Muscle layer of colon (tissue), 2 donors: Measurements from ENCODE around the gene TPSG1.
"Not testable (repeated sequence)": the region's sequence is repeated elsewhere in the genome, so short reads cannot be mapped to it uniquely, and the experiment has no call there.

ENCODE experiments used
- H3K27ac ChIP-seq: one replicate; pipeline ENCODE4 v1.7.0; 2013; ENCODE audit warnings: low read depth, mild to moderate bottlenecking, low read length, moderate library complexity
- H3K27me3 ChIP-seq, 2 donors: one replicate each; pipeline ENCODE4 v1.7.0; 2013; ENCODE audit warnings: low read length in 2 of 2, mild to moderate bottlenecking in 2 of 2; ENCODE audit not compliant: insufficient read depth in 2 of 2, control insufficient read depth in 1 of 2
- H3K36me3 ChIP-seq: one replicate; pipeline ENCODE4 v1.7.0; 2013; ENCODE audit warnings: mild to moderate bottlenecking, low read length; ENCODE audit not compliant: insufficient read depth
- H3K4me1 ChIP-seq: one replicate; pipeline ENCODE4 v1.7.0; 2013; ENCODE audit warnings: mild to moderate bottlenecking, low read length; ENCODE audit not compliant: insufficient read depth
- H3K4me3 ChIP-seq, 2 donors: one replicate each; pipeline ENCODE4 v1.7.0; 2013; ENCODE audit warnings: low read length in 2 of 2, low read depth in 1 of 2, mild to moderate bottlenecking in 1 of 2, moderate library complexity in 1 of 2
- H3K9ac ChIP-seq: one replicate; pipeline ENCODE4 v1.7.0; 2013; ENCODE audit warnings: low read length
- H3K9me3 ChIP-seq: one replicate; pipeline ENCODE4 v1.7.0; 2013; ENCODE audit warnings: mild to moderate bottlenecking, low read length
- donor health status: abdominal sarcoma.
- donor health status: Adenocarcinoma of cecum.

The TPSG1 gene

GRCh38 chr16:1225051-1225451 is at the start of gene TPSG1:
TPSG1 (minus strand) TSS chr16:1225268; CDS start chr16:1225252, 16 bp downstream.
- Histone ChIP-seq H3K36me3 (no peaks in the 10 kb centered on the region), H3K27ac (peak within 1 kb of the TSS; percentile 23), H3K4me3 (no peak within 1 kb of the TSS), H3K4me1 (no peaks in the 10 kb centered on the region), H3K9ac (no peak within 1 kb of the TSS), H3K9me3 (no peaks in the 10 kb centered on the region), H3K27me3 (no peaks in the 10 kb centered on the region)

GRCh38 chr16:1274767-1275166 is 49.7 kb upstream of the TPSG1 start:
- no peak overlapping the region for H3K4me3 ChIP-seq
- peaks cover 0 to 26% of the 10 kb centered on the region in 2 donors for H3K27me3 ChIP-seq
- no peaks in the 10 kb centered on the region for H3K36me3 ChIP-seq
- no peaks in the 10 kb centered on the region for H3K9me3 ChIP-seq
- H3K27ac ChIP-seq = no peak overlapping the region
- no peak overlapping the region for H3K9ac ChIP-seq
- H3K4me1 ChIP-seq = peaks cover 10% of the 10 kb centered on the region

GRCh38 chr16:1273816-1274215 is 48.7 kb upstream of the TPSG1 start:
- H3K9me3 ChIP-seq = no peaks in the 10 kb centered on the region
- no peaks in the 10 kb centered on the region for H3K36me3 ChIP-seq
- H3K27me3 ChIP-seq = peaks cover 0 to 24% of the 10 kb centered on the region in 2 donors
- no peak overlapping the region for H3K4me3 ChIP-seq
- H3K4me1 ChIP-seq = peaks cover 10% of the 10 kb centered on the region
- no peak overlapping the region for H3K9ac ChIP-seq
- no peak overlapping the region for H3K27ac ChIP-seq

- H3K27me3 ChIP-seq = peaks cover 0 to 13% of the 10 kb centered on the region in 2 donors
- H3K27ac ChIP-seq = no peak overlapping the region
- no peaks in the 10 kb centered on the region for H3K36me3 ChIP-seq
- H3K9me3 ChIP-seq = no peaks in the 10 kb centered on the region
- peaks cover 10% of the 10 kb centered on the region for H3K4me1 ChIP-seq
- no peak overlapping the region for H3K9ac ChIP-seq
- H3K4me3 ChIP-seq = no peak overlapping the region
These were observed 47.6 kb upstream of the TPSG1 start for GRCh38 chr16:1272453-1273198.

GRCh38 chr16:1271724-1272413 is 46.8 kb upstream of the TPSG1 start:
- H3K27me3 ChIP-seq, H3K36me3 ChIP-seq, H3K9ac ChIP-seq, H3K27ac ChIP-seq, H3K4me3 ChIP-seq, H3K9me3 ChIP-seq: not testable (repeated sequence)
- H3K4me1 ChIP-seq = peaks cover 10% of the 10 kb centered on the region

- no peaks in the 10 kb centered on the region for H3K9me3 ChIP-seq
- H3K27ac ChIP-seq = no peak overlapping the region
- no peak overlapping the region for H3K4me3 ChIP-seq
- no peak overlapping the region for H3K9ac ChIP-seq
- H3K27me3 ChIP-seq = peaks cover 0 to 5% of the 10 kb centered on the region in 2 donors
- no peaks in the 10 kb centered on the region for H3K36me3 ChIP-seq
- peaks cover 10% of the 10 kb centered on the region for H3K4me1 ChIP-seq
These were observed 46.3 kb upstream of the TPSG1 start for GRCh38 chr16:1271380-1271723.

- not testable (repeated sequence) for H3K36me3 ChIP-seq, H3K4me3 ChIP-seq, H3K9me3 ChIP-seq, H3K9ac ChIP-seq, H3K27ac ChIP-seq, H3K27me3 ChIP-seq
- peaks cover 10% of the 10 kb centered on the region for H3K4me1 ChIP-seq
These were observed 44.4 kb upstream of the TPSG1 start for GRCh38 chr16:1269418-1269817.

- no peaks in the 10 kb centered on the region for H3K4me1 ChIP-seq
- H3K9me3 ChIP-seq = no peaks in the 10 kb centered on the region
- no peak overlapping the region for H3K9ac ChIP-seq
- no peak overlapping the region for H3K4me3 ChIP-seq
- no peaks in the 10 kb centered on the region for H3K36me3 ChIP-seq
- no peak overlapping the region for H3K27ac ChIP-seq
- H3K27me3 ChIP-seq = peaks cover 0 to 31% of the 10 kb centered on the region in 2 donors
These were observed 40.8 kb upstream of the TPSG1 start for GRCh38 chr16:1265826-1266225.

- Histone ChIP-seq H3K9me3 (no peaks in the 10 kb centered on the region), H3K4me1 (no peaks in the 10 kb centered on the region), H3K4me3 (no peak overlapping the region), H3K27ac (no peak overlapping the region), H3K36me3 (no peaks in the 10 kb centered on the region), H3K27me3 (peaks cover 0 to 38% of the 10 kb centered on the region in 2 donors), H3K9ac (no peak overlapping the region)
These were observed 40.1 kb upstream of the TPSG1 start for GRCh38 chr16:1265090-1265630.

GRCh38 chr16:1264345-1265089 is 39.4 kb upstream of the TPSG1 start:
- Histone ChIP-seq H3K36me3 (no peaks in the 10 kb centered on the region), H3K27ac (no peak overlapping the region), H3K9ac (no peak overlapping the region), H3K4me1 (no peaks in the 10 kb centered on the region), H3K27me3 (peaks cover 0 to 44% of the 10 kb centered on the region in 2 donors), H3K4me3 (no peak overlapping the region), H3K9me3 (no peaks in the 10 kb centered on the region)

- H3K9me3 ChIP-seq = no peaks in the 10 kb centered on the region
- no peaks in the 10 kb centered on the region for H3K4me1 ChIP-seq
- H3K4me3 ChIP-seq = no peak overlapping the region
- peaks cover 0 to 52% of the 10 kb centered on the region in 2 donors for H3K27me3 ChIP-seq
- no peaks in the 10 kb centered on the region for H3K36me3 ChIP-seq
- H3K27ac ChIP-seq = no peak overlapping the region
- no peak overlapping the region for H3K9ac ChIP-seq
These were observed 38.7 kb upstream of the TPSG1 start for GRCh38 chr16:1263591-1264344.
